Measurements from ENCODE around the gene LAMA2.

DNA sequence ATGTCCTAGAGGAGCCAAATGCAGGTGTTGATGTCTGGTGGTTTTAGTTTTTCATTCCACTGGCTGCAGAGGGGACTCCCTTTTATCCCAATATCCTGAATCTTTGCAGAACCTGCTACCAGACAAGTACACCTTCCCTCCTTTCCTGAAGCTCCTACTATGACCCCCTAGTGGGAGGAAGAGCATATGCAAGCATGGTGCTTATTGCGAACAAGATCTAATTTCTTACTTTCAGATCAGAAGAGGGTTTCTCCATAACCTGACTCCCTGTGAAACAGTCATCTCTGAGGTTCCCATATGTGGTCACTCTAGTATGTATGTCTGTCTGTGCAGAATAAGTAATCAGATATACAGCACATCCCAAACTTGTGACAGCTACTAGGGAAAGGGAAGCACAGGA is 549.8 kb downstream of the LAMA2 start:
- no peak for TF ChIP-seq POLR2A (IDR thresholded peaks at IDR 0.05)
- TF ChIP-seq, protein P1, sequence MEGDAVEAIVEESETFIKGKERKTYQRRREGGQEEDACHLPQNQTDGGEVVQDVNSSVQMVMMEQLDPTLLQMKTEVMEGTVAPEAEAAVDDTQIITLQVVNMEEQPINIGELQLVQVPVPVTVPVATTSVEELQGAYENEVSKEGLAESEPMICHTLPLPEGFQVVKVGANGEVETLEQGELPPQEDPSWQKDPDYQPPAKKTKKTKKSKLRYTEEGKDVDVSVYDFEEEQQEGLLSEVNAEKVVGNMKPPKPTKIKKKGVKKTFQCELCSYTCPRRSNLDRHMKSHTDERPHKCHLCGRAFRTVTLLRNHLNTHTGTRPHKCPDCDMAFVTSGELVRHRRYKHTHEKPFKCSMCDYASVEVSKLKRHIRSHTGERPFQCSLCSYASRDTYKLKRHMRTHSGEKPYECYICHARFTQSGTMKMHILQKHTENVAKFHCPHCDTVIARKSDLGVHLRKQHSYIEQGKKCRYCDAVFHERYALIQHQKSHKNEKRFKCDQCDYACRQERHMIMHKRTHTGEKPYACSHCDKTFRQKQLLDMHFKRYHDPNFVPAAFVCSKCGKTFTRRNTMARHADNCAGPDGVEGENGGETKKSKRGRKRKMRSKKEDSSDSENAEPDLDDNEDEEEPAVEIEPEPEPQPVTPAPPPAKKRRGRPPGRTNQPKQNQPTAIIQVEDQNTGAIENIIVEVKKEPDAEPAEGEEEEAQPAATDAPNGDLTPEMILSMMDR (IDR thresholded peaks at IDR 0.05), result no peak
